ENCODE measurements around the gene GLI3.

GRCh38 chr7:42159130-42159529, 77.9 kb downstream of the GLI3 start:
- TF ChIP-seq POLR2AphosphoS5 (IDR thresholded peaks at IDR 0.05; ENCODE audit: low read depth, low read length) = no peak
- TF ChIP-seq REST (IDR thresholded peaks at IDR 0.05; ENCODE audit: insufficient read depth in 1 of 2, low read depth in 2 of 2, low read length in 2 of 2) = no peak
